Activated T-cell treated with anti-CD3 and anti-CD28 coated beads, Interleukin-2, amount 50 U/mL, for 48 hours (primary cell): ENCODE results near the gene MYOCD.

Experiments
- DNase-seq, 2 experiments: peaks; one replicate each; pipeline ENCODE4 v3.0.0-alpha.2; 2020

Gene MYOCD

DNA sequence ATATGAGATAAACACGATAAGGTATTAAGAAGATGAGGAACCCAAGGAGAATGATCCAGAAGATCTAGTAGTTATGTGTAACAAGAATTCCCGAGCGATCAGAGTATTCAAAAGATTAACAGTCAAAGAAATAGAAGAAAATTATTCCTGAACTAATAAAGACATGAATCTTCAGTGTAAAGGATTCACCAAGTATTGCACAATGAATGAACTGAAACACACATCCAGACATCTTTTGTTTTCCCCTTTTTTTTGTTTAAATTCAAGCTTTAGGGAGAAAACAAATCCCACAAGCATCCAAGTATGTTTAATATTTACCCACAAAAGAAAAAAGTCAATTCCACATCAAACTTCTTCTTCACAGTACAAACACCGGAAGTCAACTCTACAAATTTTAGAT lies 23.7 kb upstream of the MYOCD start:
- DNase-seq = no peak

DNA sequence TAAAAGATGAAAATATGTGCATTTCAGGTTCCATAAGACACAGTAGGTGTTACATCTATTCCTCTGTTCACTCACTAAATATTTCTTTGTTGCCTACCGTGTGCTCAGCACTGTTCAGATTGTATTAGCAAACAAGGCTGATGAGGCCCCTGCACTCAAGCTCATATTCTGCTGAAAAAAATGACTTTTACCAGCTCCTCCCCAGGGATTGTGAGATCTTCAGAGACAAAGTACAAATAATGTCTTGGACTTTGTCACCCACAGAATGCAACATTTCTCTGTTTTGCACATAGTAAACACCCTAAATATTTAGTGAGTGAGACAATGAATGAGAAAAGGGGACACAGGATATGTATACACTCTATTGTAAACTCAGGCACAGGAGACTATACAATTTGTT lies 21.9 kb upstream of the MYOCD start:
- no peak for DNase-seq

DNA sequence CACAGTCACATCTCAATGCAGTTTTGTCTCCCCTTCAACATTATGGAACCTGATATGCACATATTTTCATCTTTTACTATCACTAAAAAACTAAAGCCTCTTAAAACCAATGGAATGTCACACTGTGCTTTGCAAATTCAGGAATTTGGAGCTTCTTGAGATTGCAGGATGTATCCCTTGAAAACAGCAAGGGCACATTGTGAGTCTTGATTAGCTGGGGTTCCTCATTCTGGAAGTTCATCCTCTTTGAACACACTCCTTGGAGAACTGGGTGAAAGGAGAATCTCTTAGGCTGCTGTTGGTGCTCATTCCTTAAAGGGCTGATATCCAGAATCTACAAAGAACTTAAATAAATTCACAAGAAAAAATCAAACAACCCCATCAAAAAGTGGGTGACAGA lies 21.1 kb upstream of the MYOCD start:
- no peak for DNase-seq

DNA sequence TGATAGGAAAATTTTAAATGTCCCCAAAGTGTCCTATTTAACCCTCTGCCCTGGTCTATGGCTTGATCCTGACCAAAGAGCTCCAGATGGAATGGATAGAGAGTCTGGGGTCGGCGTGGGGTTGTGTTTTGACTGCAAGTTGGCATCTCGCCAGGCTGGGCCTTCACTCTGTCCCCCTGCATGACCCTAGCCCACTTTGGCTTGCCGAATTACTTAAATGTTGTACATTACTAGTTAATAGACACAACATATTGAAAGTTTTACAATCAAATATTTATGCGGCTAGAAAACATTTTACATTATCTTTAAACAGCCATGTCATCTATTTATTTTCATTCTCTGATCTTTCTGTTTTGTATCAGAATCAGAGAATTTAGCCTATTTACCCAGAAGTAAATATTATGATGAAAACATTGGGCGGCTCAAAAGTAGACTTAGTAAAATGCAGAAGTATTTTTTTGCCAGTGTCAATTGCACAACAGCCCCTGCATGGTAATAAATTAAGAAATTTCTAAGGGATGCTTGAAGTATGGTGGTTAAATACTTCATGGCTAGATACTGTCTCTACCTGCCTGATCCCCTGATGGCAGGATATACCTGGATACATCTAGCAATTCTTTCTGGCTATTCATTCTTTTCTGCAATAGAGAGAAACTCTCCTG lies 18.8 kb upstream of the MYOCD start:
- DNase-seq = no peak

DNA sequence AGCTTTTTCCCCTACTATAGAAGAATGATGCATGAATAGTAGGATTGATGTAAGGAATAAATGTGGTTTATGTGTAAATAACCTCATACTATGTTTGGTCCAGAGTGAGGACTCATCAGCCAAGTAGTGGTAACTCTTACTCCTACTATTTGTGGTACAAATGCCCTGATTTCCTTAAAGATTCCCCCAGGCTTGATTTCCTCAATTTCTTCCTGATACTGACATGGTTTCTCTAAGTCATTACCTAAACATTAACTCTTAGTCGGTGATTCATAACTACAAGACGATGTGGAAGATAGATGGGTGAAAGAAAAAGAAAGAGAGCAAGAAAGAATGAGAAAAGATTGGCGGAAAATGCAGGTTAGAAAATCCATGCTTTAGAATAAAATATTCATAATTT lies 17.2 kb upstream of the MYOCD start:
- DNase-seq = no peak

DNA sequence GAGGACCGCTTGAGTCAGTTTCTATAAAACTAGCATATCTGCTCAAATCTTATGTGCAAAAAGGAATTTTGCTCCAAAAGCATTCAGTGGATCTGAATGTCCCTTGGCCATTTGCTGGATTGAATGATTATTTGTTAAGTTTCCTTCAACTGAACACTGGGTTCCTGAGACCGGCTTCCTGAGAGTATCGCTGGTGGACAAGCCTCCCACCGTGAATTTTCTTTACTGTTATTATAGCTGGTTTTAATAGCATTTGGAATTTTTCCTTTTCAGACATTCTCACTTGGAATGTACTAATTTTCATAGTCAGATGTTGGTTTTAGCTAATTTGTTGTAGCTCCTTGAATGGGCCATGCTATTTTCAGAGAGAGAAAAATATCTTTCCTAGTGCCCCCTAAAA lies 9.8 kb upstream of the MYOCD start:
- no peak for DNase-seq

DNA sequence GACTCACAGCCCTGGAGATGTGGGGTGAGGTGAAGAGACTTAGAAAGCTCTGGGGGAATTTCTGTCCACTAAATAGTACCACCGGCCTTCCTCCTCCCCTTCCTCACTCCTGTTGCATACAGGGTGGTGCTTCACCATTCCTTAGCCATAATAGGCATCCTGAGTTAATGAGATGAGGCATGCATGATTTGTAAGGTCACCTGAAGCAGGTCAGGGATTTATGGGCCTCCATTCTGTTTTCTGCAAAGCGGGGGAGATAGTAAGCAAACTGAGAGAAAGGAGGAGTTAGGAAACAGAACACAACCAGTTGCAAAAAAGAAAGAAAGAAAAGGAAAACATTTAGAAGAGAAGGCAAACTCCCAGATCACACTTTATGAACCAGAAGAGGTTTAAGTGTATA lies 9.3 kb upstream of the MYOCD start:
- DNase-seq = no peak

DNA sequence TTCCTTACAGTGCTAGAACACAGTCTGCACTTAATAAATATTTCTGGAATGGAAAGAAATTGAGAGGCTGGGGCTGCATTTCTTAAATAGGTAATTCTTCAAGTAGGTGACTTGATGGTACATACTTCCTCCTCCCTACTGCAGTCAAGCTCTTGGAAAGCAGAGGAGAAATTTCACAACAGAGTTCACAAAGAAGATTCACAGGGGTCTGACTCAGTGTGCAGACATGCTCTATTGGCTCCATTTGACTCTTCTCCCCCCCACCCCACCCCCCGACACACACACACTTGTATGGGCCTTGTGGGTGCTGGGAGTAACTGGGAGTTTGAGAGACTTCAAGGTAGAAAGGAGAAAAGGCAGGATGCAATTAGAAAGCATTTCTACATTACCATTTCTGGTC lies 6.2 kb upstream of the MYOCD start:
- DNase-seq = no peak

DNA sequence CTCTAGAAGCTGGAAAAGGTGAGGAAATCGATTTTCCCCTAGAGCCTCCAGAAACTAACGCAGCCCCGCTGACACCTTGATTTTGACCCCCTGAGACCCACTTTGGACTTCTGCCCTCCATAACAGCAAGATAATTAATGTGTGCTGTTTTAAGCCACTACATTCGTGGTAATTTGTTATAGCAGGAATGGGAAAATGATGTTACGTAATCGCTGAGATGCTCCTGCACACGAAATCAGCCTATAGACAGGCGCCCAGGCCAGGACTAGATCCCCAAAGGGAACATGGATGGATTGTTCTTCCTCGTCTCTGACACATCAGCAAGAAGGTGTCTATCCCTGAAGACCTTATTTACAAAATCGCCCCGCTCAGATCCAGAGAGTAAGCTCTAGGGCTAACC lies 1.4 kb upstream of the MYOCD start:
- no peak for DNase-seq

DNA sequence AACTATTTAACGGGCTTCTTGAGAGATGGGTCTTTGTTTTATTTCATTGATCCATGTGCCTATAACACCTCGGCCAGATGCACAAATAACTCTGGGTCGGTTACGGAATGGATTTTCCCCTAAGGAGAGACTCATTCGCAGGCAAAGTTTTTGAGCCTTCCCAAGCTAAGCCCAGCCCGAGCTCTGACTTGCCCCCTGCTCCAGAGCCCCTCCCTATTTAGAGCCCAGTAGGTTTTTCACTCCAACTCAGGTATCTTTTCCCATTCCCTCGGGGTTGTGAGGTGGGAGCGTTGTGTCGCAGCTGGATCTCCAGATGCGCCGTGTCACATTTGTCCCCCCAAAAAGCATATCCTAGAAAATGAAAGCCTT lies 812 bp upstream of the MYOCD start:
- no peak for DNase-seq

DNA sequence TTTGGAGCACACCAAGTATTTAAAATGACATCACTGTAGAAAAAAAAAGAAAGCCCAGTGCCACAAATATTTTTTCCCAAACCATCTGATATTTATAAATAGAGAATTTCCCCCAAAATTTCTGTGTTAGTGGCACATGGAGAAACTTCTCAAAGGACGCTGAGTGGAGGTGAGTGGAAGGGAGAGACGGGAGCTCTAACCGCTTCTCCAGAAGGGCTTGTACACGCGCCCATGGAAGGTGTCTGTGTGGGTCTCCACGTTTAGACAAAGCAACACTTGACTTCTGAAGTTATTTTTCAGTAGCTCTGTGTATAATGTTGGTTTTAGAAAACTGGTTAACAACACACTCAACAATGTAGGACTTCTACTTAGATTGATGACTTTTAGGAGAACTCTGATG lies 1.0 kb downstream of the MYOCD start:
- no peak for DNase-seq

DNA sequence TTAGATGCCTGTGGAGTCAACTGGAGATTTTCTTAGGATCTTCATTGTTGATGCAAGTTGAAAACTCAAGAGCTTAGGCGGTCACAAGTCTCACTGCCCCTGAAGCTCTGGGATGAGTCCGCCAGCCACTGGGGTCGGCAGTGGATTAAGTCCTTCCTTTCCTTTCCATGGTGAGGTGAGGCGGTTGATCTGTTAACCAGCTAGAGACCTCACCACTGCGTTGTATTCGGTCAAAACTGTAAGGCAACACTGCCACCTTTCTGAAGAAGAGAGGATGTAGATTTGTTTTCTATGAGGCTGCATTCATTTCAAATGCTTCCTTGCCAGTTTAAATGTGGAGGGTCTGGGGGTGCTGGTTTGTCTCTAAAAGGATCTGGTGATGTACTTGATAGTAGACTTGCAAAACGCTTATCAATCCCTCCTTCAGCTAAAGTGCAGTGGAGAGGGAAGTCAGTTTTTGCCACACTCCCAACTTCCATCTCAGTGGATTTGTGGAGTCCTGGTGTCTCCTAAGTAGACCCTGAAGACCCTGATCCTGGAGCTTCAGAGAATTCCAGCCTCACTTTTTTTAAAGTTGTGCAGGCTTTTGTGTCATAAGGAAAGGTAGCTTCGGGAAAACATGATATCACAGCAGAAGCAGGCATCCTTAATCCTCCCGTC lies 1.7 kb downstream of the MYOCD start:
- DNase-seq = no peak

DNA sequence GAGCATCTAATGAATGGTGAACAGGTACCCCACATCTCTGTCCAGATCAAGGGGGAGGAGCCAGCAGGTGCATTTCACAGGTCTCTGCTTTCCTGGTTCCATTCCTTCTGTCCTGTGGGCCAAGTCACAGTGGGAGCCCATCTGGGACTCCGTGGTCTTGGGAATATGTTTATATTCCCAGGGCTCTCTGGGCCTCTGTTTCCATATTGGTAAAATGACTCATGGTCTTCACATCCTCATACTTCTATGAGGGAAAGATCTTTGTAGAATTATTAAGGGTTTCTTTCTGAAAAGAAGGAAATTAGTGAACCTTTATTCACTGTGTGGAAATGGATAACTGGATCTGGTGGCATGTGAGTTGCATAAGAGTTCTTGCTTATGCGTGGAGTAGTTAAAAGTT lies 6.2 kb downstream of the MYOCD start:
- no peak for DNase-seq

DNA sequence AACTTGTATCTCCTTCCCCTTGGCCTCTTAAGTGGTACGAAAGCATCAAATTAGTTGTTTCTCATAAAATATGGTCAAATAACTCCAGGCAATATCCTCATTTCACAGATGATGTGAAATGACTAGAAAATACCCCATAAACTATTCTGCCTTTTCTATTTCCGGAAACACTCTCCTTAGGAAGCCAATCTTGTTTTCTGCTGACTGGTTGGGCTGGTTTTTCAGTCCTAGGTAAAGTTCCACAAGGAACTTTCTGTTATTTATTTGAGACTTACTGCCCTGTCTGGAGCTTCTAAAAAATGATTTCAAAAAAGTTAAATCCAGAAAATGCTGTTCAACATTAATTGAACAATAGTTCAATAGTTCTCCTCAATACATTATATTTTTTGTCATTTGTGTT lies 7.3 kb downstream of the MYOCD start:
- no peak for DNase-seq

DNA sequence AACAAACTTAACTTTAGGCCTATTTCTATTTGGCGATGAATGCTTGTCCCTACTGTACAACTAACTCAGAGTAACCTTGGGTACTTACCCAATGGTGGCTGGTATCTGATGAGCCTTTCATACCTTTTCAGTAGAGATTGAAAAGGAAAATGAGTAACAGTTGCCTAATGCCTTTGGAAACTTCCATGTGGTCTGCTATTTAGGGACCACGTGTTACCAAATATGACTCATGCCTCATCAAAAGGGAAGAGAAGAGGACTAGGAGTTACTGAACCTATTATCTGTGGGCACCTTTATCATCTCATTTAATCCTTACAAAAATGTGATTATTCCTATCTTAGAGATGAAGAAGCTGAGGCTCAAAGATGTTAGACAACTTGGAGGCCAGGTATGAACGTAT lies 8.1 kb downstream of the MYOCD start:
- DNase-seq = no peak

DNA sequence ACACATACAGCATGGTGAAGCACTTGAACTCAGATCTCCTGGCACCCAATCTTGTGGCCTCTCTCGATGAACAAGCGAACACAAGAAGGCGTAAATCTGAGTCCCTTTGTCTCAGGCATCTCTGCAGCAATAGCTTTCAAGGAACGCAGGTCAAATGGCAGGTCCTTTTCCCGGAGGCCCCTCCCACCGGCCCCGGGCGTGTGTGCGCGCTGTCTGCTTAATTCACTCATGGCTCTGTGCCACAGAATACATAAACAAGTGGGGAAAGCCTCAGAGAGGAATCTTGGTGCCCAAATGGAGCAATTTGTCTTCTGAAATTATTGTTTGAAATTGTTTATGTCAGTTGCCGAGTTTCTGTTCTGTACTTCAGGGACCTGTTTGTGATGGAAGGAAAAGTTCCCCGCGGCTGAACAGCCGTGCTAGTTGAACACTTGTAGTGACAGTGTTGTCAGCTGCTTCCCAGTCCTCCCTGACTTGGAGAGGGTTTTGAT lies 14.8 kb downstream of the MYOCD start:
- no peak for DNase-seq

DNA sequence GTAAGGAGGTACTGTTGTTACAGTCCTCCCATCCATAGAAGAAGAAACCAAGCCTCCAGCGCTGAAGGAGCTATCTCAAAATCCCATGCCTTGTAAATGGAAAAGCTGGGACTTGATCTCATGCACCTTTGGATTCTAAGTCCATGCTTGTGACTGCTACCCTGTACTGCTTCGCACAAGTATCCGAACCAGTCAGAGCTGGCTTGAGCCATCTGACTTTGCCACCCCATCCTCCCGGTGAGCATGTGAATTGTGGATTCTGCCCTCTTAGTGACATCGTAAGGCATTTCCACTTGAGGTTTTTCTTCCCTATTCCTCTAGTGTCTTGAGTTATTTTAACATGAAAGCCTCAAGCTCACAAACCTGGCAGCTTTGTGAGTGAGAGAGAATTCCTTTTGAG lies 15.3 kb downstream of the MYOCD start:
- DNase-seq = no peak

DNA sequence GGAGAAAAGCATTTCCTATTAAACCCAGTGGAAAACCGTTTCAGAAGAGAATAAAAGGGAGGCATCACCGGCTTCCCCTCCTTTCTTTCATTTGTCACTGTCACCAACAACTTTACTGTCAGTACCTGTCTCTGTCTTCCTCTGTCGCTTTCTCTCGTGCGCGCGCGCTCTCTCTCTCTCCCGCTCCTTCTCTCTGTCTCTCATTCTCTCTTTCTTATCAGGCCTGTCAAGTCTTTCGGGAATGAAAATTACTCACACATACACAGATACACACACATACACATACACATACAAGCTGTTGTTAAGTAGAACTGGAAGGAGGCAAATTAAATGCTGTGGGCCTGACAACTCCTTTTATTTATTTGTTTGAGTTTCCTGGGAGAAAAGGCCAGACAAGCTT lies 17.6 kb downstream of the MYOCD start:
- no peak for DNase-seq

DNA sequence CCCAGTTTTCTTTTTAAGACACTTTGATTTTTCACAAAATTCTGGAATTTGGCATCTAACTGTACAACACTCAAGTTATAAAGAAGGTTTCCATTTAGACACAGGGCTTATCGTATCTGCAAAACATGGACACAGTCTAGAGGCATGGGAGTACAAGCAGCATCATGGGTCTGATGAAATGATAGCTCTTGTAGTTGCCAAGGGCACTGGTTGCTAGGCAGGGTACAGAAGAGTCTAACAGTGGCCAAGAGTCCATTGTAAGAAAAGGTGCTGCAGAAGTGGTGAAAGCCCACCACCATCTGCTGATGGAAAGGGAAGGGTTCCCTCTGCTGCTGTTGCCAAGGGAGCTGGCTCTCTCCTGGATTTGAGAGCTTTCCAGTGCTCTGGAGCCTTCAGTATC lies 20.8 kb downstream of the MYOCD start:
- no peak for DNase-seq

DNA sequence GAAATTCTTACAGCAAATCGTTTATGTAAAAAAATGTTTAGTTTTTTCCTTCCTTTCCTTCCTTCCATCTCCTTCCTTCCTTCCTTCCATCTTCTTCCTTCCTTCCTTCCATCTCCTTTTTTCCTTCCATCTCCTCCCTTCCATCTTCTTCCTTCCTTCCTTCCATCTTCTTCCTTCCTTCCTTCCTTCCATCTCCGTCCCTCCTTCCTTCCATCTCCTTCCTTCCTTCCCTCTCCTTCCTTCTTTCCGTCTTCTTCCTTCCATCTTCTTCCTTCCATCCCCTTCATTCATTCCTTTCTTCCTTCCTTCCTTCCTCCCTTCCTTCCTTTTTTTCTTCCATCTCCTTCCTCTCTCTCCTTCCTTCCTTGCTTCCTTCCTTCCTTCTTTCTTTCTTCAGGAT lies 22.7 kb downstream of the MYOCD start:
- no peak for DNase-seq

DNA sequence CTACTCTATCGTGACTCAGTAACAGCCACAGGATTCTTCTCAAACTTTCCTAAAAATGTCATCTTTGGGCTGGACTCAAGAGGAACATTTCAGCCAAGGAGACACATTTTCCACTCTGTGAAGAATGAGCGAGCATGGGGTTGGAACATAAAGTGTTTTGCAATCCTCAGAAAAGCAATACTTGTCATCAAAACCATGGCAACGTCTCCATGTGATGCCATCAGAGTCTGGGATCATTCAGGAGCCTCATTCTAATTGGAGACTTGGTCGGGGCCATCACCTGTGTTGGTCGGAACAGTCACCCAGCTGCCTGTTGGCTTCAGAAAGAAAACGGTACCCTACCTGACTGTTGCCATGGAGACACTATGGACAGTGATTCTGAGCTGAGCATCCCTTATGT lies 25.5 kb downstream of the MYOCD start:
- DNase-seq = no peak

DNA sequence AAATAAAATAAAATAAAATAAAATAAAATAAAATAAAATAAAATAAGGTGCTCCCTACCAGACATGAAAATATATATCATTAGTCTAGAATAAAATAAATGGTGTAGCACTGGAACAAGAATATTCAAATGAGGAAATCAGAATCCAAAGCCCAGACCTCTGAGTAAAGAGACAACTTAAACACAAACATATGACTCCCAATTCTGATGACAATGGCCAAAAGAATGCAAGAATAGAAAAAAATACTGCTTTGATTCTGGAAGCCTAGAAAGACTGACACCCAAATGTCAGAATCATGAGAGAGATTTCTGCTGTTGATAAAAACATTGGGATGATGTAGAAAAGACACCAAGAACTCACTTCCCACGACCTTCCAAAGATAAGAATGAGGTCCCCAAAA lies 27.9 kb downstream of the MYOCD start:
- no peak for DNase-seq

DNA sequence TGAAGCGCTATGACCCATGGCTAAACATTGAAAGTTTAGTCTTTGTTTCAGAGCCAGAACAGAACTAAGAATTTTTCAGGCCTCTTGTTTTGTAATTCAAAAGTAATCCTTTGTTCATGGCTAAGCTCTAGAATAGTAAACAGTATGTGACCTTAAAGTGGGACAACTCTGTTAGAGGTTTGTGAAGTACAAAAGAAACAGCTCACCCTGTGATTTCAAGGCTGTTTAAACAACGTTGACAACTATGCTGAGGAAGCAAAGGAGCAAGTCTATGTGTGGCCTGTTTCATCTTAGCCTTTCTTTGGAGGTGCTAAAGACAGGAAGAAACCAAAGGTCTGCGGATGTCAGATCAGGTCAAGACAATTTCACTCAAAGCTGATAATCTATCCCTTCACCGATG lies 40.4 kb downstream of the MYOCD start:
- DNase-seq = no peak

DNA sequence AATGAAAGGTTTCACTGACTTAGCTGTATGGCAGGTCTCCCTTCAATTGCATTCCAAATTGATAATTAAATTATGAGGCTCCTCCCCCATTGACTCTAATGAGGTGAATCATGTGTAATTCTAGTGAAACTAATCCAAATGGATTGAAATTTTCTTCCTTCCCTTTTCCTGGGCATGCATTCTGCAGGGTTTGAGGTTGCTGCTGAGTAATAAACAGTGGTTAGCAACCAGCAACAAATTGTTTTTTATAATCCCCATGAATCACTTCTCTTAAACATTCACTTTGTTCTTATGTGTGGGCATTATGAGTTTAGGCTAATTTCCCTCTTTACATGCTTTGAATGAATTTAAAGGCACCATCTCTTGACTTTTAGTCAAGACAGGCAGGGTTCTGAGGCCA lies 43.4 kb downstream of the MYOCD start:
- no peak for DNase-seq

DNA sequence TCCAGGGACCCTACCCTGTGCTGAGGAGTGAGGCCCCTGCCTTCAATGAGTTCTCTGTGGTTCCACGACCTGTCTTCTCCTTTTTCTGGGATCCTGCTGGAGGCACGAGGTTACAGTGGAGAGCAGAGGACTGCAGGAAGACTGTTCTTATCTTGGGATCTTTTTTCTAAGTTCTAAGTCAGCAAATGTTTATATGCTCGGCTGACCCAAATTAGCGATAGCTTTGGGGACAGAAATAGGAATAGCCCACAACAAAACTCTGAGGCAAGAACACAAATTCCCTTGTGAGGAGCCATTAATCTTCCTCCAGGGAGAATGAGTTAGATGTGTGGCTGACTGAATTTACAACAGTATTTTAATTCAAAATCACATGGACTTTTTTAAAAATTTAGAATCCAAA lies 46.7 kb downstream of the MYOCD start:
- no peak for DNase-seq
